NB4 (cell line): ENCODE data around the gene TMEM150A.
"Not testable (repeated sequence)": the region's sequence is repeated elsewhere in the genome, so short reads cannot be mapped to it uniquely, and the experiment has no call there.

Experiments used
- DNase-seq: peaks from one replicate; pipeline ENCODE4 v3.0.0; 2010; ENCODE audit warnings: low read depth
- H3K4me3 ChIP-seq: one replicate; pipeline ENCODE4 v1.5.1; 2011; ENCODE audit warnings: mild to moderate bottlenecking, low read depth, low read length, moderate library complexity
- CTCF ChIP-seq: IDR thresholded peaks from one replicate; pipeline ENCODE4 v1.5.1; 2012; ENCODE audit warnings: low read depth, low read length
- MAX ChIP-seq: IDR thresholded peaks from 2 replicates; pipeline ENCODE4 v1.6.1; 2011; ENCODE audit warnings: low read depth, low read length
- MYC ChIP-seq: IDR thresholded peaks from 2 replicates; pipeline ENCODE4 v1.6.1; 2011; ENCODE audit warnings: low read depth, low read length
- POLR2A ChIP-seq: IDR thresholded peaks from 2 replicates; pipeline ENCODE4 v1.6.1; 2011; ENCODE audit warnings: mild to moderate bottlenecking; ENCODE audit not compliant: insufficient read length; ENCODE audit errors: extremely low read depth

TMEM150A gene

GRCh38 chr2:85635011-85635410 is 32.5 kb upstream of the TMEM150A start:
- H3K4me3 ChIP-seq, result no peak overlapping the region
- no peak for DNase-seq
- TF ChIP-seq CTCF, result no peak
- TF ChIP-seq MAX, result no peak
- no peak for TF ChIP-seq POLR2A
- no peak for TF ChIP-seq MYC

GRCh38 chr2:85631316-85631715 is 28.8 kb upstream of the TMEM150A start:
- TF ChIP-seq POLR2A (no peak), CTCF (no peak), MAX (no peak), MYC (no peak)
- no peak for DNase-seq
- H3K4me3 ChIP-seq, result no peak overlapping the region

GRCh38 chr2:85628658-85629057 is 26.2 kb upstream of the TMEM150A start:
- H3K4me3 ChIP-seq, result no peak overlapping the region
- no peak for DNase-seq
- TF ChIP-seq MAX (no peak), POLR2A (no peak), CTCF (no peak), MYC (no peak)

GRCh38 chr2:85623991-85624390 is 21.5 kb upstream of the TMEM150A start:
- no peak for DNase-seq
- no peak overlapping the region for H3K4me3 ChIP-seq

GRCh38 chr2:85621338-85621737 is 18.8 kb upstream of the TMEM150A start:
- no peak for TF ChIP-seq MYC
- no peak for TF ChIP-seq POLR2A
- no peak for TF ChIP-seq MAX
- TF ChIP-seq CTCF, result no peak
- H3K4me3 ChIP-seq, result no peak overlapping the region
- no peak for DNase-seq

More at GRCh38 chr2:85623991-85624390, 21.5 kb upstream of the TMEM150A start:
- TF ChIP-seq MYC (no peak), POLR2A (no peak), MAX (no peak), CTCF (no peak)

- TF ChIP-seq POLR2A, result no peak
- TF ChIP-seq CTCF, result no peak
- TF ChIP-seq MAX, result no peak
- no peak for TF ChIP-seq MYC
- H3K4me3 ChIP-seq, result no peak overlapping the region
- DNase-seq, result no peak
These were observed 17.1 kb upstream of the TMEM150A start for GRCh38 chr2:85619617-85620016.

GRCh38 chr2:85617723-85618122 is 15.2 kb upstream of the TMEM150A start:
- peak overlapping the region; percentile 78 for H3K4me3 ChIP-seq
- DNase-seq, result not testable (repeated sequence)
